HCT116 (cell line): Measurements from ENCODE around the gene CDH23. TPM values are rescaled to one million over a fixed set of nuclear protein-coding genes. Genes with fewer than 3 reads are reported as not detected.

Experiments
- ATAC-seq: fragments of 200-7000 bp; cut with Tn5 transposase; 2 replicates; pipeline ENCODE4 v1.9.1; 2020; ENCODE audit warnings: mild to moderate bottlenecking, moderate library complexity
- BruUV-seq: library from RNA; stranded (reverse); fragments of 400-500 nt; replicated peaks from 2 replicates; lab custom pipeline; 2021; lab: Mats Ljungman, UMichigan
- CTCF ChIA-PET: fragments of 300-600 bp; sonication (Branson Sonifier 250); formaldehyde crosslinking; loops from one replicate; lab custom pipeline; 2021; ENCODE audit warnings: antibody characterized with exemption; lab: Charles Lee
- POLR2A ChIA-PET: fragments of 300-600, 350-600 bp; sonication (Branson Sonifier 250); formaldehyde crosslinking; loops from one replicate; lab custom pipeline; 2021; ENCODE audit warnings: antibody characterized with exemption; lab: Charles Lee
- RAD21 ChIA-PET, 2 experiments: fragments of 300-600 bp; sonication (Branson Sonifier 250); formaldehyde crosslinking; loops; one replicate each; lab custom pipeline; 2023; ENCODE audit warnings: low total read pairs in 2 of 2; ENCODE audit not compliant: uncharacterized antibody in 2 of 2, unreplicated experiment in 2 of 2, low non-redundant PET in 1 of 2; lab: Charles Lee
- DNase-seq: peaks from one replicate; pipeline ENCODE4 v3.0.0-alpha.2; 2010; ENCODE audit warnings: low read depth, low spot score
- H2AFZ ChIP-seq: fragments of 200-600 bp; shearing (Covaris generic), sonication (generic); 2 replicates; pipeline ENCODE4 v1.6.1; 2017; ENCODE audit warnings: low read depth, mixed run types, mixed read lengths, antibody characterized with exemption, low read length; ENCODE audit not compliant: poor library complexity, severe bottlenecking
- H3K27ac ChIP-seq: 2 replicates; pipeline ENCODE4 v1.5.1; 2012; ENCODE audit warnings: low read depth, low read length
- H3K27me3 ChIP-seq: fragments of 200-600 bp; sonication (generic); 2 replicates; pipeline ENCODE4 v1.6.1; 2016; ENCODE audit warnings: mixed run types, low read length, mixed read lengths; ENCODE audit not compliant: insufficient read depth
- H3K36me3 ChIP-seq, 2 experiments: fragments of 200-500 bp in 1 of 2; fragments of 200-600 bp in 1 of 2; sonication (Bioruptor generic) in 1 of 2; sonication (generic) in 1 of 2; 2 replicates each; pipeline versions ENCODE4 v1.5.1 to v1.6.1; 2014 to 2016; ENCODE audit warnings: low read length in 2 of 2, inconsistent platforms in 1 of 2, mixed read lengths in 1 of 2, mixed run types in 1 of 2; ENCODE audit not compliant: insufficient read depth in 2 of 2, control insufficient read depth in 1 of 2
- H3K4me1 ChIP-seq, 2 experiments: fragments of 200-600 bp in 1 of 2; sonication (generic) in 1 of 2; 2 replicates each; pipeline versions ENCODE4 v1.5.1 to v1.6.1; 2012 to 2017; ENCODE audit warnings: low read length in 2 of 2, inconsistent platforms in 1 of 2, mild to moderate bottlenecking in 1 of 2, mixed read lengths in 1 of 2, mixed run types in 1 of 2, moderate library complexity in 1 of 2; ENCODE audit not compliant: insufficient read depth in 2 of 2, control insufficient read depth in 1 of 2
- H3K4me2 ChIP-seq: fragments of 200-600 bp; sonication (generic); 2 replicates; pipeline ENCODE4 v1.6.1; 2017; ENCODE audit warnings: mixed run types, low read length, mixed read lengths
- H3K4me3 ChIP-seq, 2 experiments: fragments of 200-600 bp in 1 of 2; sonication (generic) in 1 of 2; replicated peaks in 1 of 2; 2 replicates each; pipeline ENCODE4 v1.5.1; 2011 to 2016; ENCODE audit warnings: low read length in 2 of 2, control low read depth in 1 of 2, low read depth in 1 of 2, mild to moderate bottlenecking in 1 of 2, mixed read lengths in 1 of 2, mixed run types in 1 of 2
- H3K79me2 ChIP-seq: fragments of 200-600 bp; sonication (generic); 2 replicates; pipeline ENCODE4 v1.6.1; 2017; ENCODE audit warnings: mild to moderate bottlenecking, mixed run types, low read length, moderate library complexity, mixed read lengths; ENCODE audit not compliant: insufficient read depth
- H3K9ac ChIP-seq: fragments of 200-600 bp; sonication (generic); 2 replicates; pipeline ENCODE4 v1.6.1; 2016; ENCODE audit warnings: low read length, mixed read lengths
- H3K9me2 ChIP-seq: fragments of 200-600 bp; sonication (generic), shearing (Covaris generic); 2 replicates; pipeline ENCODE4 v1.6.1; 2017; ENCODE audit warnings: mixed run types, mild to moderate bottlenecking, moderate library complexity; ENCODE audit not compliant: insufficient read depth
- H3K9me3 ChIP-seq, 2 experiments: fragments of 200-500 bp in 1 of 2; fragments of 200-600 bp in 1 of 2; sonication (Bioruptor generic) in 1 of 2; sonication (generic) in 1 of 2; 2 replicates each; pipeline ENCODE4 v1.6.1; 2014 to 2017; ENCODE audit warnings: low read length in 2 of 2, mixed read lengths in 2 of 2, inconsistent platforms in 1 of 2, low read depth in 1 of 2, mild to moderate bottlenecking in 1 of 2, mixed run types in 1 of 2, moderate library complexity in 1 of 2; ENCODE audit not compliant: control insufficient read depth in 1 of 2, insufficient read depth in 1 of 2
- H4K20me1 ChIP-seq: fragments of 200-600 bp; sonication (generic), shearing (Covaris generic); 2 replicates; pipeline ENCODE4 v1.6.1; 2017; ENCODE audit warnings: mixed run types, mild to moderate bottlenecking, moderate library complexity; ENCODE audit not compliant: insufficient read depth
- CBX3 ChIP-seq: IDR thresholded peaks from 2 replicates; pipeline ENCODE4 v1.6.1; 2012; ENCODE audit warnings: low read depth
- CTCF ChIP-seq, 3 experiments: fragments of 200-600 bp in 1 of 3; sonication (generic) in 1 of 3; IDR thresholded peaks in 2 of 3; conservative IDR thresholded peaks in 1 of 3; 2 replicates each; pipeline ENCODE4 v1.5.1; 2012 to 2017; ENCODE audit warnings: low read depth in 2 of 3, low read length in 2 of 3, antibody characterized with exemption in 1 of 3, borderline replicate concordance in 1 of 3, control low read depth in 1 of 3, mild to moderate bottlenecking in 1 of 3, mixed read lengths in 1 of 3, mixed run types in 1 of 3, moderate library complexity in 1 of 3; ENCODE audit not compliant: insufficient read depth in 1 of 3
- EGR1 ChIP-seq: IDR thresholded peaks from 2 replicates; pipeline ENCODE4 v1.6.1; 2012; ENCODE audit warnings: low read depth
- EZH2 ChIP-seq: fragments of 200-600 bp; sonication (generic); IDR thresholded peaks from 2 replicates; pipeline ENCODE4 v1.6.1; 2017; ENCODE audit warnings: antibody characterized with exemption, mixed run types
- MAX ChIP-seq: IDR thresholded peaks from 2 replicates; pipeline ENCODE4 v1.6.1; 2012
- POLR2A ChIP-seq: IDR thresholded peaks from 2 replicates; pipeline ENCODE4 v1.7.0; 2011; ENCODE audit warnings: borderline replicate concordance; ENCODE audit not compliant: insufficient read depth, insufficient read length; ENCODE audit errors: extremely low read depth
- POLR2AphosphoS5 ChIP-seq: IDR thresholded peaks from 2 replicates; pipeline ENCODE4 v1.6.1; 2011; ENCODE audit warnings: mild to moderate bottlenecking, low read depth, low read length, moderate library complexity
- RAD21 ChIP-seq: IDR thresholded peaks from 2 replicates; pipeline ENCODE4 v1.6.1; 2012; ENCODE audit warnings: low read depth, mild to moderate bottlenecking
- REST ChIP-seq: IDR thresholded peaks from 2 replicates; pipeline ENCODE4 v1.6.1; 2012; ENCODE audit warnings: low read depth
- SP1 ChIP-seq: IDR thresholded peaks from 2 replicates; pipeline ENCODE4 v1.6.1; 2012; ENCODE audit warnings: low read depth
- TCF7L2 ChIP-seq: IDR thresholded peaks from 2 replicates; pipeline ENCODE4 v1.7.0; 2011; ENCODE audit warnings: borderline replicate concordance, inconsistent platforms; ENCODE audit not compliant: insufficient read depth, insufficient read length; ENCODE audit errors: extremely low read depth
- YY1 ChIP-seq: IDR thresholded peaks from 2 replicates; pipeline ENCODE4 v1.6.1; 2011; ENCODE audit warnings: low read length, low read depth, moderate library complexity, mild to moderate bottlenecking; ENCODE audit not compliant: insufficient replicate concordance; ENCODE audit errors: extremely low read depth
- ZFX ChIP-seq: fragments of 450-650 bp; IDR thresholded peaks from 2 replicates; pipeline ENCODE4 v1.6.1; 2017
- intact Hi-C: fragments of 100-400 bp; cut with micrococcal nuclease; formaldehyde crosslinking; loops from 2 replicates; pipeline ENCODE4 v1.10.0; 2022
- total RNA-seq: library from RNA; stranded (reverse); gene quantifications from one replicate; pipeline ENCODE4 v1.2.1, GENCODE V29; 2021; ENCODE audit not compliant: unreplicated experiment

CDH23 gene
- total RNA-seq, 1 experiment from 2014 or later = not detected

- ChIA-PET RAD21 (no interaction called here), POLR2A (no interaction called here), CTCF (no interaction called here)
- ATAC-seq (no peak), DNase-seq (no peak)
- no peaks in the 10 kb centered on the region for H3K79me2 ChIP-seq
- no peaks in the 10 kb centered on the region; the same call in 1 of the 2 replicates for H3K9me2 ChIP-seq
- TF ChIP-seq CTCF (IDR thresholded peaks at IDR 0.05 in 2 of 3, conservative IDR thresholded peaks at IDR 0.05 in 1 of 3; ENCODE audit: borderline replicate concordance in 1 of 3, insufficient read depth in 1 of 3, low read depth in 2 of 3, low read length in 2 of 3) = no peak
- TF ChIP-seq RAD21 = no peak
- no peak for TF ChIP-seq TCF7L2
- TF ChIP-seq SP1 = no peak
- TF ChIP-seq EZH2 = no peak
- no peak for TF ChIP-seq CBX3
- TF ChIP-seq ZFX = no peak
- TF ChIP-seq YY1 = no peak
- TF ChIP-seq POLR2AphosphoS5 = no peak
- no peak for TF ChIP-seq REST
- TF ChIP-seq MAX = no peak
- TF ChIP-seq EGR1 = no peak
- no peak for TF ChIP-seq POLR2A
- H3K27ac ChIP-seq = no peak overlapping the region
- no peak overlapping the region for H3K9ac ChIP-seq
- H3K4me3 ChIP-seq = no peak overlapping the region
- H4K20me1 ChIP-seq = no peaks in the 10 kb centered on the region
- intact Hi-C loops = no loop called here
- no peaks in the 10 kb centered on the region for H3K9me3 ChIP-seq
- H2AFZ ChIP-seq = no peak overlapping the region
- no peaks in the 10 kb centered on the region for H3K27me3 ChIP-seq
- H3K4me2 ChIP-seq = no peak overlapping the region
- no peaks in the 10 kb centered on the region for H3K36me3 ChIP-seq
- peaks cover 0 to 6% of the 10 kb centered on the region in 2 experiments; a peak in 2 of 4 replicates for H3K4me1 ChIP-seq
- BruUV-seq = no TSS peak
Observed at GRCh38 chr10:71494980-71495381, 98.3 kb downstream of the CDH23 start.
